HepG2 (cell line): Measurements from ENCODE around the gene GPR55. TPM values are rescaled to one million over a fixed set of nuclear protein-coding genes. Genes with fewer than 3 reads are reported as not detected.

Source experiments
- ATAC-seq: fragments of 200-7000 bp; cut with Tn5 transposase; 3 replicates; pipeline ENCODE4 v1.9.1; 2020; ENCODE audit warnings: mild to moderate bottlenecking, moderate library complexity
- BruUV-seq: library from RNA; stranded (reverse); fragments of 400-500 nt; replicated peaks from 2 replicates; lab custom pipeline; 2021; lab: Mats Ljungman, UMichigan
- CTCF ChIA-PET: fragments of 300-600 bp; formaldehyde crosslinking; extraction: SDS; loops from one replicate; lab custom pipeline; 2021; ENCODE audit warnings: low total read pairs, inconsistent platforms, low intra/inter-chr PET ratio; lab: Yijun Ruan, JAX
- POLR2A ChIA-PET: fragments of 350-600 bp; sonication (Branson Sonifier 250); formaldehyde crosslinking; loops from one replicate; lab custom pipeline; 2020; ENCODE audit warnings: antibody characterized with exemption, inconsistent platforms; lab: Yijun Ruan, JAX
- DNase-seq: peaks from one replicate; pipeline ENCODE4 v3.0.0-alpha.2; 2015; ENCODE audit warnings: low spot score
- FAIRE-seq: peaks from 3 replicates; lab custom pipeline; 2011; peaks lifted over from hg19 to GRCh38; lab: Jason Lieb, UNC
- H2AFZ ChIP-seq: one replicate; pipeline ENCODE4 v1.6.1; 2011; ENCODE audit warnings: low read length, inconsistent platforms
- H3K27ac ChIP-seq: fragments of 300-600 bp; 3 replicates; pipeline ENCODE4 v1.8.0; 2011; ENCODE audit warnings: mixed run types, mild to moderate bottlenecking, mixed read lengths, low read length, inconsistent platforms; ENCODE audit not compliant: insufficient read depth; ENCODE audit errors: extremely low read length
- H3K27me3 ChIP-seq, 2 experiments: fragments of 200-600 bp in 1 of 2; 2 replicates in 1 of 2; 3 replicates in 1 of 2; pipeline versions ENCODE4 v1.6.0 to v1.8.0; 2011; ENCODE audit warnings: low read length in 2 of 2, mild to moderate bottlenecking in 2 of 2, moderate library complexity in 2 of 2, inconsistent platforms in 1 of 2; ENCODE audit not compliant: insufficient read depth in 2 of 2, control insufficient read depth in 1 of 2
- H3K36me3 ChIP-seq, 2 experiments: fragments of 200-600 bp in 1 of 2; replicated peaks in 1 of 2; 2 replicates in 1 of 2; 3 replicates in 1 of 2; pipeline versions ENCODE4 v1.5.1 to v1.8.0; 2011; ENCODE audit warnings: low read length in 2 of 2, inconsistent platforms in 1 of 2; ENCODE audit not compliant: insufficient read depth in 2 of 2, control insufficient read depth in 1 of 2
- H3K4me1 ChIP-seq: 2 replicates; pipeline ENCODE4 v1.5.1; 2012; ENCODE audit warnings: low read length, inconsistent platforms; ENCODE audit not compliant: insufficient read depth
- H3K4me2 ChIP-seq: 2 replicates; pipeline ENCODE4 v1.6.0; 2011; ENCODE audit warnings: low read depth, low read length, inconsistent platforms
- H3K4me3 ChIP-seq, 3 experiments: fragments of 200-600 bp in 1 of 3; sonication (generic), shearing (Covaris generic) in 1 of 3; replicated peaks in 1 of 3; 2 replicates each; pipeline ENCODE4 v1.5.1; 2011 to 2016; ENCODE audit warnings: low read length in 3 of 3, inconsistent platforms in 2 of 3, low read depth in 2 of 3, mild to moderate bottlenecking in 2 of 3, control low read depth in 1 of 3, mixed read lengths in 1 of 3; ENCODE audit not compliant: insufficient read depth in 1 of 3
- H3K79me2 ChIP-seq: one replicate; pipeline ENCODE4 v1.6.1; 2011; ENCODE audit warnings: low read length, inconsistent platforms; ENCODE audit not compliant: insufficient read depth
- H3K9ac ChIP-seq: 2 replicates; pipeline ENCODE4 v1.6.0; 2011; ENCODE audit warnings: mild to moderate bottlenecking, low read depth, low read length, inconsistent platforms; ENCODE audit not compliant: insufficient read depth
- H3K9me3 ChIP-seq: 2 replicates; pipeline ENCODE4 v1.5.1; 2012; ENCODE audit warnings: mild to moderate bottlenecking, low read length
- H4K20me1 ChIP-seq: 2 replicates; pipeline ENCODE4 v1.6.0; 2011; ENCODE audit warnings: inconsistent platforms, mild to moderate bottlenecking, low read length, moderate library complexity; ENCODE audit not compliant: insufficient read depth
- ARNT ChIP-seq: fragments of 450-650 bp; IDR thresholded peaks from 2 replicates; pipeline ENCODE4 v1.6.1; 2017
- ETV5 ChIP-seq: IDR thresholded peaks from 2 replicates; pipeline ENCODE4 v1.6.1; 2018; ENCODE audit warnings: missing biosample characterization, missing genetic modification reagents, inconsistent platforms, borderline replicate concordance
- HDAC2 ChIP-seq: sonication (generic); formaldehyde crosslinking; IDR thresholded peaks from 2 replicates; pipeline ENCODE4 v1.4.0; 2020; ENCODE audit warnings: missing genetic modification reagents
- HMG20A ChIP-seq: IDR thresholded peaks from 2 replicates; pipeline ENCODE4 v1.6.1; 2016; ENCODE audit warnings: borderline replicate concordance
- HOXD1 ChIP-seq: sonication (generic); formaldehyde crosslinking; IDR thresholded peaks from 2 replicates; pipeline ENCODE4 v1.5.0; 2020; ENCODE audit warnings: missing genetic modification reagents
- NFKBIZ ChIP-seq: IDR thresholded peaks from 2 replicates; pipeline ENCODE4 v1.6.1; 2018; ENCODE audit warnings: missing genetic modification reagents, missing compliant biosample characterization
- RELA ChIP-seq: sonication (generic); formaldehyde crosslinking; IDR thresholded peaks from 2 replicates; pipeline ENCODE4 v1.4.0; 2020; ENCODE audit warnings: missing genetic modification reagents
- ZBTB1 ChIP-seq: sonication (generic); formaldehyde crosslinking; IDR thresholded peaks from 2 replicates; pipeline ENCODE4 v1.4.0; 2020; ENCODE audit warnings: missing genetic modification reagents, borderline replicate concordance
- ZBTB8A ChIP-seq: sonication (generic); formaldehyde crosslinking; IDR thresholded peaks from 2 replicates; pipeline ENCODE4 v1.4.0; 2020; ENCODE audit warnings: mild to moderate bottlenecking, low read depth, missing genetic modification reagents, borderline replicate concordance
- ZKSCAN5 ChIP-seq: sonication (generic); formaldehyde crosslinking; IDR thresholded peaks from 2 replicates; pipeline ENCODE4 v1.5.1; 2020; ENCODE audit warnings: mild to moderate bottlenecking, missing genetic modification reagents
- ZMYM2 ChIP-seq: sonication (generic); formaldehyde crosslinking; IDR thresholded peaks from 2 replicates; pipeline ENCODE4 v1.8.0; 2022; ENCODE audit warnings: mild to moderate bottlenecking, missing genetic modification reagents
- ZNF7 ChIP-seq: IDR thresholded peaks from 2 replicates; pipeline ENCODE4 v1.6.1; 2016; ENCODE audit warnings: missing biosample characterization, missing genetic modification reagents
- WGBS: methylation state at CpG from one replicate; pipeline ENCODE4 v1.1.6; 2017; ENCODE audit warnings: low lambda C conversion rate; 5-methylcytosine and 5-hydroxymethylcytosine counted together
- in situ Hi-C: cut with HindIII; loops from 2 replicates; pipeline ENCODE4 v1.10.0; 2017; ENCODE audit warnings: low pct_unique_long_range_greater_than_20kb; ENCODE audit not compliant: extremely low pct_ligation_motif_present
- intact Hi-C: fragments of 100-400 bp; cut with micrococcal nuclease; formaldehyde crosslinking; loops from one replicate; pipeline ENCODE4 v1.10.0; 2022; ENCODE audit not compliant: unreplicated experiment
- polyA plus RNA-seq, 8 experiments: library from polyadenylated mRNA; depleted of rRNA in 3 of 8; stranded (reverse) in 7 of 8; unstranded in 1 of 8; fragments of >200 nt; fragmentation: Illumina TruSeq in 4 of 8; extraction: Trizol in 4 of 8; gene quantifications; 2 replicates each; pipeline versions ENCODE4 v1.2.1 to v1.2.3, GENCODE V29; 2011 to 2016; ENCODE audit warnings: low read depth in 4 of 8, missing spikeins in 1 of 8, mixed read lengths in 1 of 8; ENCODE audit not compliant: insufficient read depth in 1 of 8
- total RNA-seq, 5 experiments: library from RNA; depleted of rRNA; stranded (reverse); fragments of >200 nt; fragmentation: Illumina TruSeq; extraction: Trizol; gene quantifications; 2 replicates each; pipeline ENCODE4 v1.2.3, GENCODE V29; 2016; ENCODE audit warnings: low read depth in 1 of 5
- TF ChIP-seq, protein P1 (sequence below): sonication (generic); formaldehyde crosslinking; conservative IDR thresholded peaks from 2 replicates; pipeline ENCODE4 v1.8.0; 2022; ENCODE audit warnings: missing genetic modification reagents
- TF ChIP-seq, protein P2 (sequence below): sonication (generic); formaldehyde crosslinking; IDR thresholded peaks from 2 replicates; pipeline ENCODE4 v1.5.1; 2020; ENCODE audit warnings: missing genetic modification reagents, mild to moderate bottlenecking, borderline replicate concordance

The GPR55 gene
- total and polyA plus RNA-seq, 2 of the 13 experiments (the other 11 are each of a cell fraction or from before 2014, with no cell fraction given) = not detected

DNA sequence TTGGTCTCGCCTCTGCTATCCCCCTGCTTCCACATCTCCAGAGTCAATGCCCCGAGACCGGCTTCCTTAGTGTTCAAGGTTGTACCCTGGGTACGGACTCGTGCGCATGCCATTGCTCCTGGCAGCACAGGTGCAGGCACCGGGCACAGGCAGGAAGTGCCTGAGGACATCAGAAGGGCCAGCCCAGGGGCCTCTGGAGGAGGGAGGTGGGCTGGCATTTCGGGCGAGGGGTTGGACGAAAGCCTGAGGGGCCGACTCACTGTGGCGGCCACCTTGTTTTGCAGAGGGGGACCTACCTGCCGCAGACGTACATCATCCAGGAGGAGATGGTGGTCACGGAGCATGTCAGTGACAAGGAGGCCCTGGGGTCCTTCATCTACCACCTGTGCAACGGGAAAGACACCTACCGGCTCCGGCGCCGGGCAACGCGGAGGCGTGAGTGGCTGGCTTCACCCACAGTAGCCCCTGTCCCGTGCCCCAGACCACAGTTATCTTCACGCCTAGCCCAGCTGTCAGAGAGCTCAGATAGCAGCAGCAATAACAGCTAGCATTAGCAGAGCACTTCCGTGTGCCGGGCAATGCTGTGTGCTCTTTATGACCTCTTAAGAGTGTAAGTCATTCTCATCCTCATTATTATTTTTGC is 47.8 kb downstream of the GPR55 start:
- Histone ChIP-seq H3K27me3 (no peaks in the 10 kb centered on the region), H3K27ac (no peak overlapping the region), H3K4me3 (no peak overlapping the region), H3K9me3 (no peaks in the 10 kb centered on the region), H4K20me1 (no peaks in the 10 kb centered on the region; the same call in 1 of the 2 replicates), H3K79me2 (no peaks in the 10 kb centered on the region), H2AFZ (no peak overlapping the region), H3K9ac (no peak overlapping the region), H3K4me2 (no peak overlapping the region), H3K36me3 (peaks cover 12 to 30% of the 10 kb centered on the region in 2 experiments; a peak in 3 of 5 replicates), H3K4me1 (no peaks in the 10 kb centered on the region)
- intact Hi-C loops (no loop called here), in situ Hi-C loops (no loop called here)
- 98% methylated on average over 27 of the region's 27 CpGs for WGBS
- POLR2A ChIA-PET = no interaction called here
- FAIRE-seq (no peak), ATAC-seq (no peak), DNase-seq (no peak)
- TF ChIP-seq HOXD1 (no peak), HDAC2 (CRISPR knock-in tag) (no peak), HMG20A (CRISPR knock-in tag) (no peak), ZKSCAN5 (no peak), ZMYM2 (CRISPR knock-in tag) (no peak), ARNT (no peak), RELA (no peak), NFKBIZ (CRISPR knock-in tag) (no peak), ZNF7 (no peak), ZBTB8A (CRISPR knock-in tag) (no peak), ETV5 (CRISPR knock-in tag) (no peak), ZBTB1 (no peak)
- TF ChIP-seq, protein P1, sequence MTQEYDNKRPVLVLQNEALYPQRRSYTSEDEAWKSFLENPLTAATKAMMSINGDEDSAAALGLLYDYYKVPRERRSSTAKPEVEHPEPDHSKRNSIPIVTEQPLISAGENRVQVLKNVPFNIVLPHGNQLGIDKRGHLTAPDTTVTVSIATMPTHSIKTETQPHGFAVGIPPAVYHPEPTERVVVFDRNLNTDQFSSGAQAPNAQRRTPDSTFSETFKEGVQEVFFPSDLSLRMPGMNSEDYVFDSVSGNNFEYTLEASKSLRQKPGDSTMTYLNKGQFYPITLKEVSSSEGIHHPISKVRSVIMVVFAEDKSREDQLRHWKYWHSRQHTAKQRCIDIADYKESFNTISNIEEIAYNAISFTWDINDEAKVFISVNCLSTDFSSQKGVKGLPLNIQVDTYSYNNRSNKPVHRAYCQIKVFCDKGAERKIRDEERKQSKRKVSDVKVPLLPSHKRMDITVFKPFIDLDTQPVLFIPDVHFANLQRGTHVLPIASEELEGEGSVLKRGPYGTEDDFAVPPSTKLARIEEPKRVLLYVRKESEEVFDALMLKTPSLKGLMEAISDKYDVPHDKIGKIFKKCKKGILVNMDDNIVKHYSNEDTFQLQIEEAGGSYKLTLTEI (CRISPR knock-in tag) = no peak
- TF ChIP-seq, protein P2, sequence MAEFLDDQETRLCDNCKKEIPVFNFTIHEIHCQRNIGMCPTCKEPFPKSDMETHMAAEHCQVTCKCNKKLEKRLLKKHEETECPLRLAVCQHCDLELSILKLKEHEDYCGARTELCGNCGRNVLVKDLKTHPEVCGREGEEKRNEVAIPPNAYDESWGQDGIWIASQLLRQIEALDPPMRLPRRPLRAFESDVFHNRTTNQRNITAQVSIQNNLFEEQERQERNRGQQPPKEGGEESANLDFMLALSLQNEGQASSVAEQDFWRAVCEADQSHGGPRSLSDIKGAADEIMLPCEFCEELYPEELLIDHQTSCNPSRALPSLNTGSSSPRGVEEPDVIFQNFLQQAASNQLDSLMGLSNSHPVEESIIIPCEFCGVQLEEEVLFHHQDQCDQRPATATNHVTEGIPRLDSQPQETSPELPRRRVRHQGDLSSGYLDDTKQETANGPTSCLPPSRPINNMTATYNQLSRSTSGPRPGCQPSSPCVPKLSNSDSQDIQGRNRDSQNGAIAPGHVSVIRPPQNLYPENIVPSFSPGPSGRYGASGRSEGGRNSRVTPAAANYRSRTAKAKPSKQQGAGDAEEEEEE (CRISPR knock-in tag) = no peak
- BruUV-seq = no TSS peak
- CTCF ChIA-PET = no interaction called here
